ENCODE measurements around the gene CNPY3. TPM values are rescaled to one million over a fixed set of nuclear protein-coding genes. Genes with fewer than 3 reads are reported as not detected.
"Not testable (repeated sequence)": the region's sequence is repeated elsewhere in the genome, so short reads cannot be mapped to it uniquely, and the experiment has no call there.

Gene CNPY3
- total RNA-seq, 1 experiment from 2014 or later = 56.0 TPM

- Histone ChIP-seq H3K4me1 (ENCODE audit: insufficient read depth, low read length) (no peaks in the 10 kb centered on the region), H3K79me2 (ENCODE audit: insufficient read depth, low read length) (no peaks in the 10 kb centered on the region), H2BK20ac (ENCODE audit: low read depth, low read length, poor library complexity, severe bottlenecking) (no peak overlapping the region), H4K91ac (ENCODE audit: insufficient read length, low read depth, low read length) (no peak overlapping the region), H3K9ac (ENCODE audit: extremely low read depth, insufficient read length, low read length) (no peak overlapping the region), H2BK15ac (ENCODE audit: low read depth, low read length) (no peak overlapping the region), H3K27ac (ENCODE audit: insufficient read length, low read depth, low read length) (no peak overlapping the region), H3K23ac (ENCODE audit: insufficient read length, low read depth, low read length) (no peak overlapping the region), H4K20me1 (ENCODE audit: control insufficient read depth, insufficient read depth, insufficient read length) (no peaks in the 10 kb centered on the region), H3K4me2 (ENCODE audit: insufficient read depth, insufficient read length, low read length) (no peak overlapping the region), H3T11ph (ENCODE audit: low read length) (no peak overlapping the region), H2AK5ac (ENCODE audit: insufficient read length, low read length) (no peak overlapping the region), H3K27me3 (ENCODE audit: insufficient read depth, low read length) (no peaks in the 10 kb centered on the region), H3K23me2 (ENCODE audit: insufficient read length, low read depth, low read length, poor library complexity, severe bottlenecking) (no peaks in the 10 kb centered on the region), H3K9me3 (ENCODE audit: control insufficient read depth, low read depth, low read length) (no peaks in the 10 kb centered on the region), H2BK120ac (ENCODE audit: low read depth, low read length, poor library complexity, severe bottlenecking) (no peak overlapping the region), H2AFZ (ENCODE audit: low read length) (no peak overlapping the region), H3K4ac (ENCODE audit: low read depth, low read length) (no peak overlapping the region), H3K18ac (ENCODE audit: insufficient read length, low read depth, low read length) (no peak overlapping the region), H2BK12ac (ENCODE audit: insufficient read length, low read depth, low read length) (no peak overlapping the region), H3K79me1 (ENCODE audit: insufficient read depth, low read depth, low read length, poor library complexity, severe bottlenecking) (no peaks in the 10 kb centered on the region), H2BK5ac (ENCODE audit: insufficient read length, low read length) (no peak overlapping the region), H3K14ac (ENCODE audit: insufficient read depth, low read length) (no peak overlapping the region), H4K8ac (replicated peaks; ENCODE audit: insufficient read length, low read depth, low read length) (no peak overlapping the region), H3K56ac (ENCODE audit: insufficient read length, low read depth, low read length) (no peak overlapping the region), H4K5ac (ENCODE audit: insufficient read length, low read depth, low read length) (no peak overlapping the region)
- TF ChIP-seq CTCF (conservative IDR thresholded peaks at IDR 0.05) = no peak
- peak overlapping the region in 1 of 3 experiments; percentile 67; a peak in 1 of 7 replicates for H3K27ac Mint-ChIP-seq
- no CpG with 5 or more reads among the region's 4 CpGs for WGBS (ENCODE audit: extremely low coverage, insufficient read length, low lambda C conversion rate)
- no peaks in the 10 kb centered on the region; a peak in 1 of 5 replicates for H3K9me3 Mint-ChIP-seq
- no peak for DNase-seq
- no peak overlapping the region for H3K4me3 Mint-ChIP-seq
- H3K27me3 Mint-ChIP-seq (ENCODE audit: low read depth) = no peaks in the 10 kb centered on the region
- H3K36me3 Mint-ChIP-seq (ENCODE audit: insufficient read depth in 1 of 3, low read depth in 3 of 3) = no peaks in the 10 kb centered on the region
- H3K4me1 Mint-ChIP-seq = peaks cover 6 to 8% of the 10 kb centered on the region in 2 experiments; a peak in 3 of 4 replicates
Measured at GRCh38 chr6:42952389-42952788, 23.1 kb downstream of the CNPY3 start.

GRCh38 chr6:42954405-42954804, 25.1 kb downstream of the CNPY3 start:
- not testable (repeated sequence) for H3K36me3 Mint-ChIP-seq (ENCODE audit: insufficient read depth in 1 of 3, low read depth in 3 of 3); H4K8ac ChIP-seq (replicated peaks; ENCODE audit: insufficient read length, low read depth, low read length); H3K23me2 ChIP-seq (ENCODE audit: insufficient read length, low read depth, low read length, poor library complexity, severe bottlenecking); H3K27me3 ChIP-seq (ENCODE audit: insufficient read depth, low read length); H3K9me3 ChIP-seq (ENCODE audit: control insufficient read depth, low read depth, low read length); H3K14ac ChIP-seq (ENCODE audit: insufficient read depth, low read length); H3K9ac ChIP-seq (ENCODE audit: extremely low read depth, insufficient read length, low read length); H3K4me2 ChIP-seq (ENCODE audit: insufficient read depth, insufficient read length, low read length); H3K56ac ChIP-seq (ENCODE audit: insufficient read length, low read depth, low read length); H3K9me3 Mint-ChIP-seq; H3K79me1 ChIP-seq (ENCODE audit: insufficient read depth, low read depth, low read length, poor library complexity, severe bottlenecking); H3K18ac ChIP-seq (ENCODE audit: insufficient read length, low read depth, low read length); H3K27ac Mint-ChIP-seq; H3K23ac ChIP-seq (ENCODE audit: insufficient read length, low read depth, low read length); H3K4me1 ChIP-seq (ENCODE audit: insufficient read depth, low read length); H3T11ph ChIP-seq (ENCODE audit: low read length); H4K91ac ChIP-seq (ENCODE audit: insufficient read length, low read depth, low read length); H3K27ac ChIP-seq (ENCODE audit: insufficient read length, low read depth, low read length); H2BK120ac ChIP-seq (ENCODE audit: low read depth, low read length, poor library complexity, severe bottlenecking); H4K20me1 ChIP-seq (ENCODE audit: control insufficient read depth, insufficient read depth, insufficient read length); H3K4ac ChIP-seq (ENCODE audit: low read depth, low read length); H2BK15ac ChIP-seq (ENCODE audit: low read depth, low read length); H2AFZ ChIP-seq (ENCODE audit: low read length); H2BK20ac ChIP-seq (ENCODE audit: low read depth, low read length, poor library complexity, severe bottlenecking); H3K79me2 ChIP-seq (ENCODE audit: insufficient read depth, low read length); DNase-seq; H4K5ac ChIP-seq (ENCODE audit: insufficient read length, low read depth, low read length); H2BK12ac ChIP-seq (ENCODE audit: insufficient read length, low read depth, low read length); H3K4me3 Mint-ChIP-seq; H2AK5ac ChIP-seq (ENCODE audit: insufficient read length, low read length); H2BK5ac ChIP-seq (ENCODE audit: insufficient read length, low read length)
- H3K27me3 Mint-ChIP-seq (ENCODE audit: low read depth) = peaks cover 11% of the 10 kb centered on the region
- peaks cover 10% of the 10 kb centered on the region in 2 experiments; a peak in 3 of 4 replicates for H3K4me1 Mint-ChIP-seq
- no CpG with 5 or more reads among the region's 4 CpGs for WGBS (ENCODE audit: extremely low coverage, insufficient read length, low lambda C conversion rate)

Data from H9 (cell line).